Measurements from ENCODE around the gene MYNN.

The MYNN gene

DNA sequence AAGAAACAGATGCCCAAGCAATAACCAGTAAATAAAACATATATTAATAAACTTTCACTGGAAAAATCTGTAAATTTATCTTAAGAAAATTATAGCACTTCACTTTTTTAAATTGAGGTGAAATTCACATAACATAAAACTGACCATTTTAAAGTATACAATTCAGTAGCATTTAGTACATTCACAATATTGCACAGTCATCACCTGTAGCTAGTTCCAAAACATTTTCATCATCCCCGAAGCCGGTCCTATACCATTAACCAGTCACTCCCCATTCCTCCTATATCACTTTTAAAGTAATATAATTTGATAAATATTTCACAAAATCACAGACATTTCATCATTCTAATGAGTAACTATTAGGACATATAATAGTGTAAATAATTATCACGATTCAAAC, 31.5 kb downstream of the MYNN start:
- H3K27ac ChIP-seq = no peak overlapping the region
- TF ChIP-seq, protein P1, sequence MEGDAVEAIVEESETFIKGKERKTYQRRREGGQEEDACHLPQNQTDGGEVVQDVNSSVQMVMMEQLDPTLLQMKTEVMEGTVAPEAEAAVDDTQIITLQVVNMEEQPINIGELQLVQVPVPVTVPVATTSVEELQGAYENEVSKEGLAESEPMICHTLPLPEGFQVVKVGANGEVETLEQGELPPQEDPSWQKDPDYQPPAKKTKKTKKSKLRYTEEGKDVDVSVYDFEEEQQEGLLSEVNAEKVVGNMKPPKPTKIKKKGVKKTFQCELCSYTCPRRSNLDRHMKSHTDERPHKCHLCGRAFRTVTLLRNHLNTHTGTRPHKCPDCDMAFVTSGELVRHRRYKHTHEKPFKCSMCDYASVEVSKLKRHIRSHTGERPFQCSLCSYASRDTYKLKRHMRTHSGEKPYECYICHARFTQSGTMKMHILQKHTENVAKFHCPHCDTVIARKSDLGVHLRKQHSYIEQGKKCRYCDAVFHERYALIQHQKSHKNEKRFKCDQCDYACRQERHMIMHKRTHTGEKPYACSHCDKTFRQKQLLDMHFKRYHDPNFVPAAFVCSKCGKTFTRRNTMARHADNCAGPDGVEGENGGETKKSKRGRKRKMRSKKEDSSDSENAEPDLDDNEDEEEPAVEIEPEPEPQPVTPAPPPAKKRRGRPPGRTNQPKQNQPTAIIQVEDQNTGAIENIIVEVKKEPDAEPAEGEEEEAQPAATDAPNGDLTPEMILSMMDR (IDR thresholded peaks at IDR 0.05) = no peak
- TF ChIP-seq ZFX (IDR thresholded peaks at IDR 0.05; ENCODE audit: borderline replicate concordance) = no peak

DNA sequence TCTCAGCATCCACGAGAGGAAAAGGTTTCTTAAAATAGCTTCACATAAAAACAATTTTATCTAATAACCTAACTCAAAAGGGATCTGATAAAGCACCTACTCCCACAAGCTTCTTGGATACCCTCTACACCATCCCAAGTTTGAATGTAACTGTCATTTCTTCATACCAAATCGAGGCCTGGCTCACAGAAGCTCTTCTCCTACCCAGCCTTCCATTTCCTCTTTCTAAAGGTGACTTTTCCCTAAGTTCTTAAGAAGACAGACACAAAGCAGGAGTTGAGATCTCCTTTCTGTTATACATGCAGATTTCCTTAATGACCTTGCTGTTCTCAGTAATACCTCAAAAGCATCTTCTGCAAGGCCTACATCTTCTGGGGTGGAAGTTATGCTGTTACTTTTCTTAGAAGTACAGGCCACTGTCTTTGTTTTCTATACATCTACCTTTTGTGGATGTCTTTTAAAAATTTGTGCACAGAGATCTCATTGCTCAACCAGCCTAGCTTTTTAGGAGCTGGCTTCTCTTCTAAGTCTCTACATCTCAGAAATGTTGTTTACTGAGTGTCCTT, 36.1 kb downstream of the MYNN start:
- H3K27ac ChIP-seq = no peak overlapping the region
- TF ChIP-seq ZFX (IDR thresholded peaks at IDR 0.05; ENCODE audit: borderline replicate concordance) = no peak
- TF ChIP-seq, protein P1 (IDR thresholded peaks at IDR 0.05) = no peak

DNA sequence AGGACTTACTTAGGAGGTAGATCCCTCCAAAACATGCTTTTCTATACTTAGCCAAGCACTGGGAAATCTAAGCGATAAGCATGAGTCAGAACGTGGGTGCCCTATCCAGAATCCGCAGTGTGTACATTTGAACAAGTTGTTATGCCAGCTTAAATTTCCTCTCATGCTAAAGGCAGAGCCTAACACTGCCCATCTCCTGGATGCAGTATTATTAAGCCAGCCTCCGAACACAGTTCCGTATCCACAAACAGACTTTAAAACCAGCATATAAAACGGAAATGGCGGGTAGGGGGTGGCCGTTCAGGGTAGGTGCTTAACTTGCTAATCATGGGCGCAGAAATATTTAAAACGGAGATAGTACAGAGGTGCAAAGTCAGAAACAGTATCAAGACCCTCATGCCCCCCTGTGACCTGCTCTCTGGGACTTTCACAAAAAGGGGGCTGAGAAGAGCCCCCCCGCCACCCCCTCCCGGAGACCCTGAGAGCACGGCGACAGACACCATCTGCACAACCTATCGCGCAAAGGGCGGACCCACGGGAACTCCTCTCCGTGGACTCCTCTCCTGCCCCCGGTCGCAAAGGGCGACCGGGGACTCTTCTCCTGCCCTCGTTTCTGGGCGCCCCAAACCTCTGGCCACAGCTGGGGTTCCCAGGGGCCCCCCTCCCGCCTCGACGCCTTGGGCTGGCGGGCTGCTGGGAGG, 38.6 kb downstream of the MYNN start:
- no peak for TF ChIP-seq ZFX (IDR thresholded peaks at IDR 0.05; ENCODE audit: borderline replicate concordance)
- TF ChIP-seq, protein P1 (IDR thresholded peaks at IDR 0.05) = no peak
- H3K27ac ChIP-seq = no peak overlapping the region

DNA sequence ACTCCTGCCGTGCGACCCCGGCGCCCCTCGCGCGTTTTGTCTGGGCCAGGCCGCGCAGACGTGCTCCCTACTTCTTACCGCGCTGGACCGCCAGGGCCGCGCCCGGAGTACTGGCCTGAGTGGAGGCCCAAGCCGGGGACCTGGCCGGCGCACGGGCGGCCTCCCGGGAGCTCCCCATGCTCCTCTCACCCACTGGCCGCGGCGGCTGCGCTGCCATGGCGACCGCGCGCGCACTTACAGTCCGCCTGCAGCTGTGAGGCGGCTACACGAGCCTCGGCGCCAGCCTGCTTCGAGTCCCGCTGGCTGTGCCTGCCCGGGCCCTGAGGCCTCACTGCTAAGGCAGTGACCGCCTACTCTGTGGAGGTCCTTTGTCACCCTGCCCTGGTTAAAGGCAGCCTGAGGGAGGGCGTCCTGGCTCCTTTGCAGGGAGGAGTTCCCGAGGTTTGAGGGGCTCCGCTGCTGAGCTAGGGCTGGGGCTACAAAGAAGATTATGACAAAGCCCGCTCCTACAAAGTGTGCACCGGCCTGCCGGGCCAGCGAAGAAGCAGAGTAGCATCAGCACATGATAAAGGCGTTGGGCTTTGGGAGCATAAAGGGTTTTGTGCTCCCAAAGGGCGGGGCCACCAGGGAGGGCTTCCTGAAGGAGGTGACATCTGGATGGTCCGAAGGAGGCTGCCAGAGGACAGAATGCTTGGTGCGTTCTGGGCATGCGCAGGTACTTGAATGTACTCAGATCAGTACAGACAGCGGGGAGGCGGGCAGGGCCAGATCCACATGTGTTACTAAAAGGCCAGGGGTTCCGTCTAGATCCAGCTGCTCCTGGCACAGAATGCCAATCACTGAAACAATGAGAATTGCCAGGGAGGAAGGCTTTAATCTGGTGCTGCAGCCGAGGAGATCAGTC, 39.4 kb downstream of the MYNN start, which contains the start of the genes LRRC34 and LRRIQ4:
TSS of gene LRRC34 (minus strand) at position 573 of the 904 bp plus-strand sequence. CDS start at position 217, 356 bp downstream.
TSS of gene LRRIQ4 (plus strand) at position 539 of the 904 bp plus-strand sequence. CDS start 9,052 bp downstream, outside the sequence.
- peak within 1 kb of the TSS; percentile 57 for H3K27ac ChIP-seq
- TF ChIP-seq ZFX (IDR thresholded peaks at IDR 0.05; ENCODE audit: borderline replicate concordance) = no peak
- TF ChIP-seq, protein P1 (IDR thresholded peaks at IDR 0.05) = 0 out of 2 replicates have a peak, but pooled peaks have one; percentile 3

DNA sequence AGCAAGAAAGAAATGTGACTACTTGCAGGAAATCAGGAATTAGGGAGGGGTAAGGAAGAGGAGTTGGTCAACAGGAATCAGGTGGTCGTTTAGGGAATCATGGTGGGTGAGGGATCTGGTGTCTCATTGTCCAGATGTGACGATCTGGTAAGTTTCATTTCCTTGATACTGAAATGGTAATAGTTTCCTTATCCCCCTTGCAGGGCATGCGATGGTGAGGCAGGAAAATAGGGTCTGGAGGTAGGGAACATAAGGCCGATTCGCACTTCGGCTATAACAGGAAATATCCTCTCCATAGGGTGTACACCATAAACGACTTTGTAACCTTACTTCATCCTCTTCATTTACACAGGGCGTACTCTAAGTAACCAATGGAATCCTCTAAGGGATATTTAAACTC, 40.1 kb downstream of the MYNN start:
- H3K27ac ChIP-seq = peak overlapping the region; percentile 57

DNA sequence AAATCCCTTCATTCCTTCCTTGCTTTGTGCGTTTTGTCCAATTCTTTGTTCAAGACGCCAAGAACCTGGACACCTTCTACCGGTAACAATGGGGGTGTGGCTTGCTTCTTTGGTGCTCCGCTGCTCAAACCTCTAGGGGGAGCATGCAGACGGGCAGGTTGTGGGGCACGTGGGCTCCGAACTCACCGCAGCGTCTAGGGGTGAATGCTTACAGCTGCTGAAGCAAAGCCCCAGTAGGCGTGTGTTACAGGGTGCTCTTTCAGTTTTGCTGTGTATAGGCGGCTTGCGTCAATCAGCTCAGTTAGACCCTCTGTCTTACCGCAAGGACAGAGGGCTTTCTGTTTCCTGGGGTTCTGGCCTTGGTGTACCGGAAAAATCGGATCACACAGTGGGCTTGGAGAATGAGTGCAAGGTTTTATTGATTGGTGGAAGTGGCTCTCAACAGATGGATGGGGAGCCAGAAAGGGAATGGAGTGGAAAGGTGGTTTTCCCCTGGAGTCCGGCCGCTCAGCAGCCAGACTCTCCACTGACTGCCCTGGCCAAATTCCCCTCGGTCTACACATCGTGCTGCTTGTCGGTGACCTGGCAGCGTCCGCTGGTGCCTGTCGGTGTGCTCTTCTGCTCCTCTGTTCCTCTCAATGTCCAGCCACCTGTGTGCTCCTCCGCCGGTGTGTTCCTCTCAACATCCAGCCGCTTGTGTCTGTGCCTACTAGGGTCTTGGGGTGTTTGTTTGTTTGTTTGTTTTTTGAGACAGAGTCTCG, 40.7 kb downstream of the MYNN start:
- no peak for TF ChIP-seq ZFX (IDR thresholded peaks at IDR 0.05; ENCODE audit: borderline replicate concordance)
- TF ChIP-seq, protein P1 (IDR thresholded peaks at IDR 0.05) = peak; percentile 81
- no peak overlapping the region; the same call in 1 of the 2 replicates for H3K27ac ChIP-seq

More for the DNA sequence above, 40.1 kb downstream of the MYNN start:
- no peak for TF ChIP-seq ZFX (IDR thresholded peaks at IDR 0.05; ENCODE audit: borderline replicate concordance)
- TF ChIP-seq, protein P1 (IDR thresholded peaks at IDR 0.05) = no peak

All from 22Rv1 (cell line).